Upper lobe of left lung (tissue), 6 donors: ENCODE data around the gene PLB1. TPM values are rescaled to one million over a fixed set of nuclear protein-coding genes. Genes with fewer than 3 reads are reported as not detected.

Experiments used
- ATAC-seq, 2 donors: fragments of 200-7000 bp; cut with Tn5 transposase; one replicate each; pipeline ENCODE4 v1.9.1; 2022; ENCODE audit warnings: mild to moderate bottlenecking in 2 of 2, moderate library complexity in 2 of 2; ENCODE audit not compliant: low FRiP score in 2 of 2
- DNase-seq, 2 donors: peaks; one replicate each; pipeline ENCODE4 v3.0.0-alpha.2; 2019 to 2020
- H3K27ac ChIP-seq, 4 donors: fragments of 200-600 bp; sonication (generic); one replicate each; pipeline ENCODE4 v1.5.1; 2016 to 2019
- H3K27me3 ChIP-seq, 4 donors: fragments of 200-600 bp; sonication (generic); one replicate each; pipeline ENCODE4 v1.5.1; 2017 to 2019
- H3K36me3 ChIP-seq, 4 donors: fragments of 200-600 bp; sonication (generic); one replicate each; pipeline ENCODE4 v1.5.1; 2016 to 2019
- H3K4me1 ChIP-seq, 4 donors: fragments of 200-600 bp; sonication (generic); one replicate each; pipeline ENCODE4 v1.5.1; 2018 to 2019
- H3K4me3 ChIP-seq, 4 donors: fragments of 200-600 bp; sonication (generic); one replicate each; pipeline ENCODE4 v1.5.1; 2017 to 2019; ENCODE audit warnings: mild to moderate bottlenecking in 2 of 4, moderate library complexity in 1 of 4
- H3K9me3 ChIP-seq, 4 donors: fragments of 200-600 bp; sonication (generic); one replicate each; pipeline ENCODE4 v1.5.1; 2018 to 2019
- CTCF ChIP-seq, 6 experiments: fragments of 450-650 bp in 4 of 6; fragments of 200-600 bp in 2 of 6; sonication (generic) in 2 of 6; IDR thresholded peaks; one replicate each; pipeline ENCODE4 v1.5.1; 2016 to 2019; ENCODE audit warnings: antibody characterized with exemption in 6 of 6
- EP300 ChIP-seq, 4 donors: sonication (generic); formaldehyde crosslinking; IDR thresholded peaks; one replicate each; pipeline ENCODE4 v1.5.1; 2017; ENCODE audit warnings: antibody characterized with exemption in 4 of 4, control low read depth in 2 of 4
- POLR2A ChIP-seq, 4 donors: fragments of 450-650 bp; IDR thresholded peaks; one replicate each; pipeline ENCODE4 v1.5.1; 2016 to 2017; ENCODE audit warnings: antibody characterized with exemption in 4 of 4, mild to moderate bottlenecking in 2 of 4
- POLR2AphosphoS5 ChIP-seq, 2 donors: sonication (generic); formaldehyde crosslinking; IDR thresholded peaks; one replicate each; pipeline ENCODE4 v1.5.1; 2017; ENCODE audit warnings: antibody characterized with exemption in 2 of 2
- WGBS, 2 donors: methylation state at CpG; one replicate each; pipeline ENCODE4 v1.1.5; 2017 to 2018; 5-methylcytosine and 5-hydroxymethylcytosine counted together
- total RNA-seq, 6 donors: library from RNA; depleted of rRNA in 4 of 6; stranded (reverse); fragments of >200 nt in 4 of 6; gene quantifications; one replicate each; pipeline versions ENCODE4 v1.1.0 to v1.2.1, GENCODE V29; 2016 to 2021
- donor health status: DM: no; HTN: no; CAD: no; lungs with moderate emphysema.
- donor health status: DM: no; HTN: yes; CAD: no; lungs with severe emphysema.

PLB1 gene
- total RNA-seq, 6 donors from 2014 or later, result 3.1 to 9.1 (median 5.4) TPM

GRCh38 chr2:28659127-28659526, 163.3 kb downstream of the PLB1 start:
- H3K4me1 ChIP-seq, result peaks cover 21 to 40% (median 28%) of the 10 kb centered on the region in 4 donors

GRCh38 chr2:28661589-28662001, 165.7 kb downstream of the PLB1 start:
- H3K9me3 ChIP-seq, result no peaks in the 10 kb centered on the region
- 25 to 38% methylated on average over 5 of the region's 5 CpGs for WGBS, 2 donors
- peak overlapping the region; percentile 67 to 83 (median 78) for H3K27ac ChIP-seq
- DNase-seq (peak in 1 of 2 donors; percentile 76), ATAC-seq (peak; percentile 65 to 82)
- H3K4me3 ChIP-seq, result no peak overlapping the region
- no peaks in the 10 kb centered on the region for H3K36me3 ChIP-seq
- H3K27me3 ChIP-seq, result no peaks in the 10 kb centered on the region
- peaks cover 21 to 55% (median 32%) of the 10 kb centered on the region in 4 donors for H3K4me1 ChIP-seq
- peak; percentile 87 to 89 for TF ChIP-seq POLR2AphosphoS5 (IDR thresholded peaks at IDR 0.05)
- peak in 3 of 4 donors; percentile 28 to 90 (median 82) for TF ChIP-seq EP300 (IDR thresholded peaks at IDR 0.05)
- no peak for TF ChIP-seq POLR2A (IDR thresholded peaks at IDR 0.05)

More at GRCh38 chr2:28659127-28659526, 163.3 kb downstream of the PLB1 start:
- ATAC-seq (no peak), DNase-seq (no peak)
- TF ChIP-seq EP300 (IDR thresholded peaks at IDR 0.05) (no peak), POLR2AphosphoS5 (IDR thresholded peaks at IDR 0.05) (no peak), POLR2A (IDR thresholded peaks at IDR 0.05) (no peak), CTCF (IDR thresholded peaks at IDR 0.05) (no peak)
- H3K36me3 ChIP-seq, result no peaks in the 10 kb centered on the region
- no peaks in the 10 kb centered on the region for H3K9me3 ChIP-seq
- no peak overlapping the region for H3K27ac ChIP-seq
- no peaks in the 10 kb centered on the region for H3K27me3 ChIP-seq
- no peak overlapping the region for H3K4me3 ChIP-seq

- no peak for ATAC-seq
- Histone ChIP-seq H3K4me1 (peaks cover 21 to 54% (median 32%) of the 10 kb centered on the region in 4 donors), H3K4me3 (no peak overlapping the region), H3K36me3 (no peaks in the 10 kb centered on the region), H3K27me3 (no peaks in the 10 kb centered on the region), H3K27ac (peak overlapping the region; percentile 67 to 83 (median 78)), H3K9me3 (no peaks in the 10 kb centered on the region)
- no peak for DNase-seq
- 82 to 88% methylated on average over 1 of the region's 1 CpG for WGBS, 2 donors
- TF ChIP-seq CTCF (IDR thresholded peaks at IDR 0.05) (no peak), EP300 (IDR thresholded peaks at IDR 0.05) (no peak), POLR2A (IDR thresholded peaks at IDR 0.05) (no peak), POLR2AphosphoS5 (IDR thresholded peaks at IDR 0.05) (no peak)
These were observed 166.2 kb downstream of the PLB1 start for GRCh38 chr2:28662044-28662443.

GRCh38 chr2:28662468-28663181, 166.8 kb downstream of the PLB1 start:
- peak; percentile 17 to 61 for TF ChIP-seq POLR2AphosphoS5 (IDR thresholded peaks at IDR 0.05)
- TF ChIP-seq CTCF (IDR thresholded peaks at IDR 0.05), result no peak
- TF ChIP-seq POLR2A (IDR thresholded peaks at IDR 0.05), result peak in 1 of 4 donors; percentile 36
- TF ChIP-seq EP300 (IDR thresholded peaks at IDR 0.05), result no peak

GRCh38 chr2:28663359-28663758, 167.5 kb downstream of the PLB1 start:
- peaks cover 21 to 44% (median 28%) of the 10 kb centered on the region in 4 donors for H3K4me1 ChIP-seq
- TF ChIP-seq CTCF (IDR thresholded peaks at IDR 0.05) (peak in 1 of 6 experiments; percentile 16), EP300 (IDR thresholded peaks at IDR 0.05) (no peak)
- peak overlapping the region; percentile 50 to 83 (median 71) for H3K27ac ChIP-seq
- 60 to 88% methylated on average over 1 of the region's 1 CpG for WGBS, 2 donors
- H3K27me3 ChIP-seq, result no peaks in the 10 kb centered on the region
- H3K36me3 ChIP-seq, result no peaks in the 10 kb centered on the region
- H3K4me3 ChIP-seq, result no peak overlapping the region
- ATAC-seq (peak in 1 of 2 donors; percentile 22), DNase-seq (no peak)
- no peaks in the 10 kb centered on the region for H3K9me3 ChIP-seq

More at GRCh38 chr2:28662468-28663181, 166.8 kb downstream of the PLB1 start:
- Histone ChIP-seq H3K4me1 (peaks cover 21 to 51% (median 30%) of the 10 kb centered on the region in 4 donors), H3K4me3 (no peak overlapping the region), H3K27me3 (no peaks in the 10 kb centered on the region), H3K36me3 (no peaks in the 10 kb centered on the region), H3K9me3 (no peaks in the 10 kb centered on the region), H3K27ac (peak overlapping the region; percentile 67 to 83 (median 78))
- 74 to 76% methylated on average over 10 to 12 of the region's 12 CpGs for WGBS, 2 donors
- DNase-seq, result peak in 1 of 2 donors; percentile 42
- ATAC-seq, result peak; percentile 44 to 61
